ENCODE data around the gene EEF2K.

DNA sequence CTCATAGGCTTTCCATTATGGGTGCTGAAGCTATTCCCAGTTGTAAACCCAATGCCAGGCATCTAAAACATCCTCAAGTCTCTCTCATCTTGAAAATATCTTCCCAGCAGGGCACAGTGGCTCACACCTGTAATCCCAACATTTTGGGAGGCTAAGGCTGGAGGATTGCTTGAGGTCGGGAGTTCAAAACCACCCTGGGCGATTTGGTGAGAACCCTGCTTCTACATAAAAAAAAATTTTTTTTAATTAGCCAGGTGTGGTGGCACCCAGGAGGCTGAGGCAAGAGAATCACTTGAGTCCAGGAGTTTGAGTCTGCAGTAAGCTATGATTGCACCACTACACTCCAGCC lies 13.0 kb upstream of the EEF2K start:
- TF ChIP-seq GATA3 (IDR thresholded peaks at IDR 0.05; ENCODE audit: low read depth, low read length), result no peak
- TF ChIP-seq GATA2 (IDR thresholded peaks at IDR 0.05; ENCODE audit: low read depth, low read length), result no peak
